ENCODE results near the gene HRH2.
"Not testable (repeated sequence)": the region's sequence is repeated elsewhere in the genome, so short reads cannot be mapped to it uniquely, and the experiment has no call there.

Gene HRH2

DNA sequence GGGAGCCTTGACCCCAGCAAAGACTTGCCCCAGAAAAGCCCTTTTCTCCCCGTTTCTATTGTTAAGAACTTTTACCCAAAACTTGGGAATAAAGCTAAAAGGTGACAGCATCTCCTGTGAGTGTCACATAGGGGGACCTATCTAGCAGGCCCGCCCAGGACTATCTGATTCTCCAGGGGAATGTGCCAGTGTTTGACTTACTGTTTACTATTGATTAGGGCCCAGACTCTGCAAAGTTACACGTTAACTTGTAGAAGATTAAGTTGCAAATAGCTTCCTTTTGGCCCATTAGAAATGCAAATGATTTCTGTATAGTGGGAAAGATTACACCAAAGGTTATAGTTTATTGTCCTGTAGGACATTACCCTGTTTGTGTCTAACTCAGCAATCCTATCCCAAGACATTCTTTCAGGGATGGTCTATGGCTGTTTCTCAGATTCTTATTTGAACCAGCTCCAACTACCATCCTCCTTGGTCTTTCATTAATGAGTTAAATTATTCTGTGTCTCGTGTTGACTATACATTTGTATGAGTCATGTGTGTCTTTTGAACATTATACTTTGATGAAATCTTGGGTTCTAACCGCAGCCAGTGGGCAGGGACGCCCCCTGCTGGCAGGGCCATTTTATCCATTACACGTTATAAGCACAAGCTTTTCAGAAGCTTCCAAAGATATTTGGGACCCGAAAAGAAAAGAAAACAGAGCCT, 60.7 kb downstream of the HRH2 start:
- peak; percentile 67 to 69 for DNase-seq

DNA sequence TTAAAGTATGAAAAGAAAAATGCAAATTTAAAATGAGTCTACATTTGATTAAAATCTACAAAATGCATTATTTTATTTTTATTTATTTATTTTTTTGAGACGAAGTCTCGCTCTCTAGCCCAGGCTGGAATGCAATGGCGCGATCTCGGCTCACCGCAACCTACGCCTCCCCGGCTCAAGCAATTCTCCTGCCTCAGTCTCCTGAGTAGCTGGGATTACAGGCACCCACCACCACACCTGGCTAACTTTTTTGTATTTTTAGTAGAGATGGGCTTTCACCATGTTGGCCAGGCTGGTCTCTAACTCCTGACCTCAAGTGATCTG, 61.2 kb downstream of the HRH2 start:
- not testable (repeated sequence) for DNase-seq

DNA sequence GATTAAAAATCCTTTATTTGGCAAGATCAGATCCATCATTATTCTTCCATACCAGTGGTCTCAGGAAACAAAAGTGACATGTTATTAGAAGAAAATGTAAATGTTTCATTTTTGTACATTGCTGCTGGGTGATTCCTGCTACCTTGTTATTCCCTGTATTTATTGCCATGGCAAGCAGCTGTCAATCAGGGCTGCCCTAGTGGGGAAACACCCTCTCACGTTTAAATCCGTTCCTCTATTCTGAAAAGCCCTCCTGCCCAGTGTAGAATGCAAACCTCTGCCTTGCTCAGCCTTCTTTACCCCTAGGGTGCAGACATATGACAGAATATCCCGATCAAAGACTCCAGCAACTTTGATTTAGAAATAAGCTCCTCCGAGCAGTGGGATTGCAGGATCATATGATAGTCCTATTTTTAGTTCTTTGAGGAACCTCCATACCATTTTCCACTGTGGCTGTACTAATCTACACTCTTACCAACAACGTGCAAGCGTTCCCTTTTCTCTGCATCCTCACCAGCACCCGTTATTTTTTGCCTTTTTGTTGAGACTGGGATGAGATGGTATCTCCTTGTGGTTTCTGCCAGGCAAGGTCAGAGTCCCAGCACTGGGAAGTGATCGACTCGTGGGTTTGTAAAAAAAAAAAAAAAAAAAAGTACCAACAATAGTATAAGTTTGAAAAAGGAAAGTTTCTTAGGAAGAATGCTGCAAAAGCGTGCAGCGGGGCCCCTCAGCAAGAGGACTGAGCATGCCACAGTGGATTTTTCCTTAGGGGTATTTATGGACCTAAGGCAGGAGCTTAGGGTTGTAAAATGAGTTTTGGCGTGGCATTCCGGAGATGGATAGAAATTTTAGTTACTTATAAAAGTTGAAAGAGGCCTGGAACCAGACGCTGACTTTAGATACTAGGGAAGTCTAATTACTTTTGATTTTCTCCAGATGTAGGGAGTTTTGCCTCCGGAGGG, 66.7 kb downstream of the HRH2 start:
- no peak for DNase-seq

DNA sequence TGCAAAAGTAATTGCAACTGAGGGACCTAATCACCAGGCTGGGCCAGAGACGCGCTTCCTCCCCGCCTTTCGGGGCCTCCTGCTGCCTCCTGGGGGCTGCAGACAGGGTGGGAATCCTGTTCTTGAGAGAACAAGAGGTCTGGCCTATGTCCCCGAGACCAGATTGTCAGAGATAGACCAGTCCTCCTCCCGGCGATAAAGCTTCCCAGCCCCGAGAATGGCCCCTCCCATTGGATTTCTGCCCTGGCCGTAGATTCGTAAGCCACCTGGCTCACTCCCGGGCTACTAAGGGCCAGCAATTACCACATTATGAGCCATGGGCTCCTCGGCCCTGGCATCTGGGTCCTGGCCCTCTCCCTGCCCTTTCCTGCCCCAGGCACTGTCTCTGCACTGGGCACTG, 70.4 kb downstream of the HRH2 start:
- no peak for DNase-seq

DNA sequence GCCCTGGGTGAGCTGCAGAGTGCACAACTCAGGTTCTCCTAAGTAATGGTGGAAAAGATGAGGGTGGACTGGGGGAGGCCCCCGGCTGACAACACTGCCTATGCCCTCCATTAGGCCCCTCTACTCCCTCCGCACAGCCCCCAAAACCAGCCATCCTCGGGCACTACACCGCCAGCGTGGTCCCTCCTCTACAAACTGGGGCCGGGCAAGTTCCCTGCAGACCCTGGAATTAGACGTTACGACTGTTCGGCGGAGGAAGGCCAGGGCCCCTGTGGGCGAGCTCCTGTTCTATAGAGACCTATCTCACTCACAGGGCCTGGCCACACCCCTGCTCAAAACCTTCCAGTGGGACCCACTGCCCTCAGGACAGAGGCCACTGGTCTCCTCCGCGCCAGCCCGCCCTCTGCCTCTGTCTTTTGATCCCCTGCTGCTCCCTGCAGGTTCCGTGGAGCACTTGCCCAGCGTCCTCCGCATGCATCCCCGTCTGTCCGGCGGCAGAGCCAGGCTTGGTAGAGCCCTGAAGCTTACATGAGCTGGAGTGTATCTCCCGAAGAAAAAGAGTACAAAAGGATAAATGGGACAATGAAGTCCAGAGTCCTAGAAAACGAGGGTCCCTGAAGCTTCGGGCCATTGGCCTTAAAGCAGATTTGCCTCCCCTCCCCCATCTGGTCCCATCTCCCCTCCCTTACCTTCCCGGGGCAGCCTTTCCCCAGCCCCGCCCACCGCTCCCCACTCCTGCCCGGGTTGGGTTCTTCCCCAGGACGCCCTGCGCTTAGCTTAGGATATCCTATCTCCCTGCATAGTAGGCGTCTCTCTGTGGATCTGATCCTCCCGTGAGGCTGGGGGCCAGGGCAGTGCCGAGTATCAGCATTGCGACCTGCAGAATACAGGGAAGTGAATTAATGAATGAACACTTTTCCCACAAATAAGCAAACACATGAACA, 71.3 kb downstream of the HRH2 start:
- no peak for DNase-seq

DNA sequence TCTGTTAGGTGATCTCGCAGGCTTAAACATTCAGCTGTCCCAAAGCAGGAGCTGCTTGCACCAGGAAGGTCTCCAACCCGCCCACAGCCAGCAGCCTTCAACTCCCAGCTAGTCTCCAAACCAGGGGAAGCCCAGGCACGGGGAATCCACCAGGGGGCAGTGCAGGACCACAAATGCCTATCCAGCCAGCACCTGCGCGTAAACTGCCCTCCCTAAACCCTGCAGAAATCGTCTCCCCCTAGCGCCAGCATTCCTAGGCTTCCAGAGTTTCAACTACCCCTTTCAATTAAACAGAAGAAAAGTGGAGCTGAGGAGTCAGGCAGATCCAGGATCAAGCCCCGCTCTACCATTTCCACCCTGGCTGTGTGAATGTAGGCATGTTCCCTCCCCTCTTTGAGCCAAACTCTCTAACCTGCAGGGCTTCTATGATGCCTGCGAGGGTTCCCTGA, 72.0 kb downstream of the HRH2 start:
- peak; percentile 92 to 96 for DNase-seq

DNA sequence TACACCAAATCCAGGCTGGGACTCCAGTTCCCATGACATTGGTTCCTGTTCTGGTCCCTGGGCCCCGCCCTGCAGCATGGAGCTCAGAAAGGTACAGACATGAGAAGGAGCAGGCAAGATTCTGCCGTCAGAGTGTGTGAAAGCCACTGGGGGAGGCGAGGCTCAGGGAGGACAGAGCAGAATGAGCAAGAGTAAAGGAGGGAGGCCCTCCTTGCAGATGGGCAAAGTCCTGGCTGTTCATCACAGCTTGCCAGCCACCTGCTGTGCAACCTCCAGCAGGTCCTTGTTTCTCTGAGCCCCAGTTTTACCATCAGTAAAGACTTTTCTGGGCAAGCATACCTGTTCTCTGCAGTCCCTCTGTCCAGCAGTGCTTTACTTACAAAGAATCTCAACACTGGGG, 73.3 kb downstream of the HRH2 start:
- DNase-seq, result no peak

DNA sequence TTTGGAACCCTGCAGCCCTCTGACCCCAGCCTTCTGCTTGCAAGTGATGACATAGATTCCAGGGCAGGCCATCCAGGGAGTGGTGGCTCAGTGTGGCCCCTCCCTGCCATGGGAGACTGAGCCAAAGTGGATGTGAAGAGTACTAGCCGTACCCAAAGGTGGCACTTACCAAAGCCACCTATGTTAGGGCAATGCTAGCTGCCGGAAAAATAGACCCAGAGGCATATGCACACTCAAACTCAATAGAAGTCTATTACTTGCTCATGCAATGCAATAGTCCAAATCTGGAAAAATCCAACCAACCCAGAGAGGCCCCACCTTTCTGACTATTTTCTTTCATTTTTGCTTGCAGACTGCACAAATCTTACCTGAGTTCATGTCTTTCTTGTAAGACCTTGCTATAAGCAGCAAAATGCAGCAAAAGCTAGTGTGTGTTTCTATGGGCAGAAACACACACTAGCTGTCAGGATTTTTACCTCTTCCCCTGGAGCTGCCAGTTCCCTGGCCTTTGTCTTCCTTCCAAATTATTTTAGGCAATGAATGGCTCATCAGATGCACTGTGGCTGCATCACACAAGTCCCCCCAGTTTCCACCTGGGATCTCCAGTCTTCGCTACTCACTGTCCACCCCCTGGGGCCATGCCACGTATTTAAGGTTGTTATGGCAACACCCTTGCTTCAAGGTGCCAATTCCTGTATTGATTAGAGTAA, 74.0 kb downstream of the HRH2 start:
- DNase-seq, result no peak

DNA sequence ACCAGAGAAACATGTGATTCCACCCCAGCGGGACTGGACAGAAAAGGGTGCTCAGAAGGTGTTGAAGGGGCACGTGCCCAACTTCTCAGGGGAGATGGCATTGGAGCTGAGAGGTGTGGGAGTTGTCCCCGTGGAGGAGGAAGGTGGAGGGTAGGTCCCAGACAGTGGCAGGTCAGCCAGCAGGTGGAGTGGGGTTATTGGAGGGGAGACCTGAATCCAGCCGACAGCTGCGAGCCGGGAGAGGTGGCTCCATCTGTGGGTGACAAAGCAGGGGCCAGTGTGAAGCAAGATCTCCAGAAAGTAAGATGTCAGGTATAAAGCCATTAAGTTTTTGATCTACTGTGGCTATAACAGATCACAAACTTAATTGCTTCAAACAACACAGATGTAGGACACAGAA, 75.1 kb downstream of the HRH2 start:
- no peak for DNase-seq

DNA sequence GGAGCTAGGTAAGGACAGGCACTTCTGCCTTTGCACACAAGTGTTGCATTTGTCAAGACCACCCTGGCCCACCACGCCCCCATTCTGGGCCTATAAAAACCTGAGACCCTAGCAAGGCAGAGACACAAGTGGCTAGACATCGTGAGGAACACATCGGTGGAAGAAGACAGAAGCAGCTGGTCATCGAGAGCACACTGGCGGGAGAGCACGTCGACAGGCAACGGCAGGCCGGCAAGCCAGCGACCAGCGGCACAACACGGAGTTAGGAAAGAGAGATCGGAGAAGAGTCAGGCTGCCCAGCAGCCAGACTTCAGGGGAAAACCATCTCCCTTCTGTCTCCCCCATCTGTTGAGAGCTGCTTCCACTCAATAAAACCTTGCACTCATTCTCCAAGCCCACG, 76.1 kb downstream of the HRH2 start:
- no peak for DNase-seq

DNA sequence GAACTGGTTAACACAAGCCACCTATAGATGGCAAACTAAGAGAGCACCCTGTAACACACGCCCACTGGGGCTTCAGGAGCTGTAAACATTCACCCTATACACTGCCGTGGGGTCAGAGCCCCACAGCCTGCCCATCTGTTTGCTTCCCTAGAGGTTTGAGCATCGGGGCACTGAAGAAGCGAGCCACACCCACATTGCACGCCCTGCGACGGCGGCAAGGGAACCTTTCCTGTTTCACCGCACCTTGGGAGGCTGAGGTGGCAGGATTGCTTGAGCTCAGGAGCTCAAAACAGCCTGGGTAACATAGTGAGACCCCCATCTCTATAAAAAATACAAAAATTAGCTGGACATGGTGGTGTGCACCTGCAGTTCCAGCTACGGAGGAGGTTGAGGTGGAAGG, 76.6 kb downstream of the HRH2 start:
- no peak for DNase-seq

DNA sequence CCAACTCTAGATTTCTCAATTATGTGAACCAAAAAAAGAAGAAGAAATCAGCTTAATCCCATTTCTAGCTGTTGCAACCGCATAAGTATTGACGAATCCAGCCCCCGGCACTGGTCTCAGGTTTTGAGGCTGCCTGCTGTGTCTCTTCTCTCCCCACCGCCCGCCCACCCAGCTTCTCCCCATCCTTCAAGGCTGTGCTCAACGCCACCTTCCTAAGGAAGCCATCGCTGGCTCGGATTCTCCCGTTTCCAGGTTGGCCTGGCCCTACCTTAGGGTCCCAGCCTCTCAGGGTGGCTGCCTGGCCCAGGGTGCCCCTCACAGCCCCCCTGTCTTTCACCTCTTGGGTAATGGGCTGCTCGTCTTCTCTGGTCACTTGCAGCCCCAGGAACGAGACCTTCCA, 77.8 kb downstream of the HRH2 start:
- DNase-seq, result no peak

DNA sequence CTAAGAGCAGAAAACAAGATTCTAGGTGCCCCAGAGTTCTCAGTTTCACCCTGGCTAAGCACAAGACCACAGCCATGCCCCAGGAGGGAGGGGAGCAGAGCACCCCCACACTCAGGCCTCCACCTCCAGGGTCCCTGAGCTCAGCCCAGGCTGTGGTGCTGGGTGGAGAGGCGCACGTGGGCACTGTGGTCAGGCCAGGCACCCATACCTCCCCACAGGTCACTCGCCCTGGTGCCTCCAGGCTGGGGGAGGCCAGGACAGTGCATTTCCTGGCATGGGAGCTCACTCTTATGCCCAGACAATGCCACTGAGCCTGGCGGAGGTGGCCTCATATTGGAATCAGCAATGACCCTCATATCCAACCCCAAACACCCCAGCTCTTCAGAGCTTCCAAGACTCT, 78.8 kb downstream of the HRH2 start:
- DNase-seq, result no peak

DNA sequence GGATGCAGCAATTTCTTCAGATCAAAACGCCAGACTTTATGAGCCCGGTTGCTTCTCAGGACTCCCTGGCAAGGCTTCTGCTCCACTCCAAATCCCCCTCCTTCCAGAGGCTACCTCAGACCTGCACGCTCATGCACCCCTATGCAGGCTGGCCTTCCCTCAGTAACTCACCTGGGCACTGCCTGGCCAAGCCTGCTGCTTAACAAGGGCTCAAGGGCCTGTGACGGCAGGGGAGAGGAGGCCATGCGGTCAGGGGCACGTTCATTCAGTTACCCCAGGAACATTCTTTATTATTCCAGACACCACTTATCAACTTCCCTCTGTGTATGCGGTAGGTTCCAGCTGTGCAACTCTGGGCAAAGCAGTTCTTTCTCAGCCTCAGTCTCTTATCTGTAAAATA, 79.6 kb downstream of the HRH2 start:
- DNase-seq, result no peak

DNA sequence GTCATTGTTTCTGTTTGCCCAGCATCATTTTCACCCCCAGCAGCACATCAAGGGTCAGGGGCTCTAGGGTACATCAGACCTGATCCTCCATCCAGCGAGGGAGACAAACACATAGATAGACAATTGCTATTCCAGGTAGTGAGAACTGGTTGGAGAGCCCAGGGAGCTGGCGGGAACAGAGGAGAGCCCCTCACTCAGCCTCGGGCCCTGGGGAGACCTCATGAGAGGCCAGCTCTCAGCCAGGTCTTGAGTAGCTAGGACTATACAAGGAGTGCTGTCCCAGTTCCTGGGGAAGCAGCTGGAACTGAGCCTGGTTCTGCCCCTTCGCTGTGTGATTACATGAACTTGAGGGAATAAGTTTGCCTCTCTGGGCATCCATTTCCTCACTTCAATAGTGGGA, 80.3 kb downstream of the HRH2 start:
- no peak for DNase-seq

DNA sequence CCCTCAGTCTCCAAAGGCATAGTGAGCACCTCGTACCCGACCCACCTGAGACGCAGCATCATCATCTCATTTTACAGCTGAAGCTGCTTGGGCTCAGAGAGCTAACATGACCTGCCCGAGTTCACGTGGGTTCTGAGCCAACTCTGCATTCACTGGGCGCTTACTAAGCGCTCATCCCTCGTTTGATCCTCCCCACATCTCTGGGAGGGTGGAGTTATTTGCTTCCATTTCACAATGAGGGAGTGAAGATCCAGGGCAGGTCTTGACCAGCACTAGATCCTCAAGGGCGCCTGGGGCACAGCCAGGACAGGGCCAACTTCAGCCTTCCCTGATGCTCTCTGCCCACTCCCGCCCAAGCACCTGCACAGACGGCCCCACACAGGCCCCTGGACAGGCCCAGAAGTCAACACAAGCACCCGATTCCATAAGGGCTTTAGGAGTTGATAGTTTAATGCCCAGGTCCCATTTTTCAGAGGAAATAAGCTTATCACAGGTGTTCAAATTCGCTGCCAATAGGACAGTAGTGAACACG, 80.8 kb downstream of the HRH2 start:
- DNase-seq, result no peak

DNA sequence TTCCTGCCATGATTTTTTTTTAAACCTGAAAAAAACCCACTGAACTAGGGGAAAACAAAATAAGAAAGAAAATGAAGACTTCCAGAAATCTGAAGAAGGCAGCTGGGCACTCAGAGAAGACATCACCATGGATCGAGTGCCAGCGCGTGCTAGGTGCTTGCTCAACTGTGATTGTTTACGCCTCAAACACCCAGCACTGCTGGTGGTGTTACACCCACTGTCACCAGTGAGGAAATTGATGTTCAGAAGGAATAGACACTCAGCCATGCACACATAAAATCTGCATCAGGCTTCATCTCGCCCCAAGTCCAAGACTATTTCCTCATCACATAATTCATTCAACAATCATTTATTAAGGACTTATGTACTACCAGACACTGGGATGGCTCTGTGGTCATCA, 82.1 kb downstream of the HRH2 start:
- no peak for DNase-seq

DNA sequence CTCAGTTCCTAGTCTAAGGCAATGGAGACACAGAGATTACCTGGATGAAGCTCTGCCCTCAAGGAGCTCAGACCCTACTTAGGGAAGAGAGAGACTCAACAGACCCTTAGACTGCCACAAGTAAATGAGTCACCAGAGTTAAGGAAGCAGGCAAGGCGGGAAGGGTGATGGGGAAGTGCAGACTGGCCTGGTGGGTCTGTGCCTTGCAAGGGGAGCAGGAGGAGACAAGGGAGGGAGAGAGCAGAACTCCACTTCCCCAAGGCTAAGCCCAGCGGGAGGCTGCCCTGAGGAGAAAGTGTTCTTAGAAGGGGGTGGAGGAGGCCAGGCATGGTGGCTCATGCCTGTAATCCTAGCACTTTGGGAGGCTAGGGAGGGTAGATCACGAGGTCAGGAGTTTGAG, 83.7 kb downstream of the HRH2 start:
- DNase-seq, result no peak

DNA sequence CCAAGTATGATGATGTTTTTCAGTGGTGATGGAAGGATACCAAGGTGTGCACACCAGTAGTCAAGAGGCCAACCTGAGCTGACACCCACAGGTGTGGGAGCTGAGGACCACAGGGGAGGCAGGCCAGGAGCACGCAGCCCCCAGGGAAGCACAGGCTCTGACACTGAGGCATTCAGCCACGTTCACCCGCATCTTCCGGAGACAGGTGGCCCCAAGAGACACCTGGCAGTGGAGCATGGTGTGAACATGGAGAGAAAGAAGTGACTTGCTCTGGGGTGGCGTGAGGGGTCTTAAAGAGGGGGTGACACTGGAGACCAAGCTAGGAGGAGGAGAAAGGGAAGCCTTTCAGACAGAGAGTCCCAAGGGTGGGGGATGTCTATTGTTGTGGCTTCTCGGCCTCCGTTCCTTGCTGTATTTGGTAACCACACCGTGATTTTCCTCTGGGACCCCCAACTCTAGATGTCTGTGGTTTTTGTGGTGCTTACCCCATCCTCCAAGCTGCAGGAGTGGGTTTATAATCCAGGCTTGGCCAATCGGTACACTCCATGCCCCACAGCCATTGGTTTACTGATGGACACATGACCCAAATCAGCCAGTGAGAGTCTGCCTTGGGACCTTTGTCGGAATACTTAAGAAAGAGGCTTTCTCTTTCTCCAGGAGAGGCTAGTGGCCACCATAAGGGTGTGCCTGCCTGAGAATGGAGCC, 84.6 kb downstream of the HRH2 start:
- no peak for DNase-seq

DNA sequence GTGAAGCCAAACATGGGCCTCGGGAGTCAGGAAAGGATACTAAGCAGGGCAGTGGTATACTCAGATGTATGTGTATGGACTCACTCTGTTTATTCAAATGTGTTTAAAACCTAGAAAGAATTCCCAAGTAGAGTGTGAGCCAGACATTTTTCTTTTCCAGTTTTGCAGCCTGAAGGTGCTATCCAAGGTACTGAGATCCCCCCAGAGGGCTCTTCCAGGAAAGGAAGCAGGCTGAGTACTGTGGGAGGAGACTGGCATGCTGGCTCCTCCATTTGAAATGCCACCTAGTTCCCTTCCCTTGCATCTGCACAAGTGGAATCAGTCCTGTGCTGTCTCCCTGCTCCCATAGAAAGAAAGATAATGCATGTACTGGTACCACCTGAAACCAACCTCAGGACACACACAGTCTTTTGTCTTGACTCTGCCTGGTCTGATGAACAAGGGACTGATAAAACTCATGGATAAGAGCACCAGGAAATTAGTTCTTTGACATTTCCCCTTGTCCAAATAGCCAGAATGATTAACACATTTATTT, 85.9 kb downstream of the HRH2 start:
- no peak for DNase-seq

DNA sequence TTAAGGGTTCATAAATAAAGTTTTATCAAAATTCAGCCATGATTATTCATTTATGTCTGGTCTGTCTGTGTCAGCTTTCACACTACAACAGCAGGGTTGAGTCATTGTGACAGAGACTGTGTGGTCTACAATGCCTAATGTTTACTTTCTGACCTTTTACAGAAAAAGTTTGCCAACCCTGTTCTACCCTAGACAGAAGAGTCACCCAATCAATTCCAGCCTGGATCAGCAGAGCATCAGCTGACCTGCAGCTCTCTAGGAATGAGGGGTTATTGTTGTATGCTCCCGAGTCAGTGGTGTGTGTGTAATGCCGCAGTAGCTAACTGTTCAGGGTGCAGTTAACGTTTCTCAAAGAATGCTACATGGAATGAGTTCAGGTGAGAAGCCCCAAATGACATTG, 87.3 kb downstream of the HRH2 start:
- no peak for DNase-seq

Data from activated CD4-positive, alpha-beta T cell treated with anti-CD3 and anti-CD28 coated beads, Interleukin-2, amount 50 U/mL, for 4 hours (primary cell).